Measurements from ENCODE around the gene KLHL29. TPM values are rescaled to one million over a fixed set of nuclear protein-coding genes. Genes with fewer than 3 reads are reported as not detected.

Gene KLHL29
- total RNA-seq, 1 donor from 2014 or later = 3.3 TPM

DNA sequence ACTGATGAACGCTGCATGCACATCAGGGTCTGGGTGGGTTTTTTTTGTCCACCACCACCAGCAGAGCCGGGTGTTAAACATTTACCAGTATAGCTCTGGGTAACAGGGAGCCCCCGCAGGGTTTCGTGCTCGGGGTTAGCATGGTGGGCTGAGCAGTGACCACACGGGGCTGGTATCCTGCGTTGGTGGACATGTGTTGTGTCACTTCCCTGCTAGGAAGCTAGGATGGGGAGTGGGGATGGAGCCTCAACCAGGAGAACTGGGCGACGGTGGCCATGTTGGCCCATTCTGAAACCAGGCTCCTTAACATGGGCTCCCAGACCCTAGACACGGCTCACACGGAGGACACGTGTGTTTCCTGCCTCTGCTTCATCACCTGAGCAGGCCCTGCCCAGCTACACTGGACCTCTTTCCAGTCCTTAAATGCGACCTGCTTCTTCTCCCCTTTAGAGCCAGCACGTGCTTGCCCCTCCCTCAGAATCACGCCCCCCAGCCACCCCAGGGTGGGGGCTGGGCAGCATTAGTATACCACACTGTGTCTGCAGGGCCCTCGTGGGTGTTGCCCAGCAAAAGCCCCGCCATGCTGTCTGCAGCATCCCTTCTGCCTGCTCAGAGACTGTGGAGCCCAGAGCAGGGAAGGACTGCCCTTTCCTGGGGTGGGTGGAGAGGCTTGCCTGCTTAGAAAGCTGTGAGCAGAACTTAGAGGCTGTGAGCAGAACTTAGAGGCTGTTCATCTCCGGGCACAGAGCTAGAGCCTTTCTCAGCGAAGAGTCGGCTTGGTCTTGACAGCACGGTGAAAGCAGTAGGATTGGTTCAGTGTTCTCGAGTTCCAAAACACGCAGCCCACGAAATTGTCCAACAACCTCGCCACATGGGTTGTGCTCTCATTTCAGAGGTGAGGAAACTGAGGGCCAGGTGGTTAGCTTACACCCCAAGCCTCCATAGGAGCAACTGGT is 142.1 kb downstream of the KLHL29 start:
- Mint-ChIP-seq H3K36me3 (ENCODE audit: low read depth) (no peaks in the 10 kb centered on the region), H3K4me1 (ENCODE audit: low read depth) (peaks cover 14% of the 10 kb centered on the region), H3K9me3 (no peaks in the 10 kb centered on the region), H3K4me3 (no peak overlapping the region), H3K27me3 (ENCODE audit: insufficient read depth) (peaks cover 13% of the 10 kb centered on the region), H3K27ac (no peak overlapping the region)
- intact Hi-C loops (cut with micrococcal nuclease) = no loop called here
- no peak for DNase-seq (ENCODE audit: low spot score)

DNA sequence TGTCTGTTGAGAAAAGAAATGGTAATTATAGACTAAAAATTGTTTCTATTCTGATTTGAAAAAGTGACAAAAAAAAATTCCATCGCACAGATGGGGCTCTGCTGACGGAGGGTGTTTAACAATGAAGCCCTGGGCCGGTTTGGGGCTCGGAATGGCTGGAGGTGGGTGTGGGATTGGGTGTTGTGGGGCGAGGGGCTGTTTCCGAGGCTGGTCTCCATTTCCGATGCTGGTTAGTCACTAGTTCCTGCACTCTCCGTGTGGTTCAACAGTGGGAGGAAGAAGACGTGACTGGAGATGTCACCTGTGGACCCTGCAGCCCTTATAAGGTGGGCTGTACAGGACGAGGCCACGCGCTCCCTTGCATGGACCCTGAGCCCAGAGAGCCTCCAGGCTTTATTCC is 143.2 kb downstream of the KLHL29 start:
- Mint-ChIP-seq H3K4me1 (ENCODE audit: low read depth) (peaks cover 25% of the 10 kb centered on the region), H3K4me3 (no peak overlapping the region), H3K27me3 (ENCODE audit: insufficient read depth) (peaks cover 12% of the 10 kb centered on the region), H3K9me3 (no peaks in the 10 kb centered on the region), H3K27ac (no peak overlapping the region), H3K36me3 (ENCODE audit: low read depth) (no peaks in the 10 kb centered on the region)
- DNase-seq (ENCODE audit: low spot score) = no peak
- intact Hi-C loops (cut with micrococcal nuclease) = no loop called here

DNA sequence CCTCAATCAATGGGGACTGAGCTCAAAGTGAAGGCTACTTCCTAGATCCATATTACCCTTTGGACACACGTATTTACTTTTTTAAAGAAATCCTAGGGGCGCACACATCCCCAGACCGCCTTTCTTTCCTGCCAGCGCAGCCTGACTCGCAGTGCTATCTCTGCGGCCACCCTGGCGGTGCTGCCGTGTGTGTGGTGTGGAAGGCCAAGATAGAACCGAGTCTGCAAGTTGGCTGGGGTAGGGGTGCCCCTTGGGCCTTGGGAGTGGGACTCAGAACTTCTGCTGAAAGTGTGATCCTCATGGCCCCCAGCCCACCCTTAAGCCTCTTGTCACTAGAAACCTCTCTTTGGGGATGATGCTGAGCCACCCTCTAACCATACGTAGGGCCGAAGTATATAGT is 143.7 kb downstream of the KLHL29 start:
- DNase-seq (ENCODE audit: low spot score) = no peak
- no peaks in the 10 kb centered on the region for H3K36me3 Mint-ChIP-seq (ENCODE audit: low read depth)
- intact Hi-C loops (cut with micrococcal nuclease) = no loop called here

DNA sequence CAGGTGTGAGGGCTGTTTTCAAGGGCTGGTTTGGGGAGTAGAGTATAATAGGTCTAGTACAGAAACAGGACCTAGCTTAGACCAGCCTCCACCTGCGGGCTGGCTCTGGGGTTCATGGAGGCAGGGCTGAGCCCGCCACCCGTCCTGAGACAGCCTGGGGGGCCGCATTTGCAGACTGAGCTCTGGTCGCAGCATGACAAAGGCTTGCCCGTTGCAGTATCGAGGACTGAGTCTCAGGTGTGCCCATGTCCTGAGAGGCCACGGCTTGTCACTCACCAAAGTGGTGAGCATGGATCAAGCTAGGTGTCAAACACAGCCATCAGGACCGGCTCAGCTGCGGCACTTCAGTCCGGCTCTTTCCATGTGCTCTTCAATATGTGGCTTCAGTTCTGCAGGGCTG is 144.7 kb downstream of the KLHL29 start:
- intact Hi-C loops (cut with micrococcal nuclease) = loop anchor here (5.0 kb wide), 1 partner anchor 147 kb away; no protein-coding TSS in a partner anchor
- DNase-seq (ENCODE audit: low spot score) = no peak
- Mint-ChIP-seq H3K9me3 (no peaks in the 10 kb centered on the region), H3K36me3 (ENCODE audit: low read depth) (no peaks in the 10 kb centered on the region), H3K4me3 (no peak overlapping the region), H3K4me1 (ENCODE audit: low read depth) (peaks cover 32% of the 10 kb centered on the region), H3K27me3 (ENCODE audit: insufficient read depth) (peaks cover 8% of the 10 kb centered on the region), H3K27ac (no peak overlapping the region)

More for the DNA sequence above, 143.7 kb downstream of the KLHL29 start:
- peaks cover 28% of the 10 kb centered on the region for H3K4me1 Mint-ChIP-seq (ENCODE audit: low read depth)
- H3K9me3 Mint-ChIP-seq = no peaks in the 10 kb centered on the region
- H3K4me3 Mint-ChIP-seq = no peak overlapping the region
- peaks cover 8% of the 10 kb centered on the region for H3K27me3 Mint-ChIP-seq (ENCODE audit: insufficient read depth)
- H3K27ac Mint-ChIP-seq = no peak overlapping the region

DNA sequence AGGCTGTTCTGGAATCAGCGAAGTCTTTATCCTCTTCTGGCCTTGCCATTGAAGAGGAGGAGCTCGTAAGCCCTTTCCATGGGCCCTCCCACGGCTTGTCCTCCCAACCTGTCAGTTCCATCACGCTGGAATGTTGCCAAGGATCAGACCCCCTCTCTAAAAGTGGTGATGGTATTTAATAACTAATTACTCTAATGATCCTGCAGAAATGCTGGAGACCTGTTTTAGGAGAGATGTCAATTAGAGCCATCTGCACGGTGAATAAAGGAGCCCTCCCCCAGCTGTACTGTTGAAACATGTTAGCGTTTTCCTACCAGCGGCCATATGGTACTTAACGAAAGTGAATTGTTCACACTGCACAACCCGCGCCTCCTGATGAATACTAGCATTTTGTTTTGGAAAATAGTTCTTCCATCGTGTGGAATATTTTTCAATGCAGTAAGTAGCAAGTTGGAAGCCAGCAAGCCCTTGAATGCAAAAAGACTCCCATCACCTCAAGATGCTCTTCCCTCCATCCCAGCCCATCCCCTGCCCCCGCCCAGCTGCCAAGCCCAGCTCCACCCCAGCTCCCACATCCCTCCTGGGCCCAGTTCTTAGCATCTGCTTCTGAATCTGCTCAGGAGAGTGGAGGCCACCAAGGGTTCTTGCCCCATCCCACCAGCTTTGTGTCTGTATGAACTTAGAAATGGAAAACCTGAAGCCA is 145.4 kb downstream of the KLHL29 start:
- DNase-seq (ENCODE audit: low spot score) = no peak
- Mint-ChIP-seq H3K36me3 (ENCODE audit: low read depth) (no peaks in the 10 kb centered on the region), H3K9me3 (no peaks in the 10 kb centered on the region), H3K4me1 (ENCODE audit: low read depth) (peaks cover 34% of the 10 kb centered on the region), H3K27ac (no peak overlapping the region), H3K27me3 (ENCODE audit: insufficient read depth) (peaks cover 6% of the 10 kb centered on the region), H3K4me3 (no peak overlapping the region)
- intact Hi-C loops (cut with micrococcal nuclease) = loop anchor here (5.0 kb wide), 1 partner anchor 148 kb away; no protein-coding TSS in a partner anchor

DNA sequence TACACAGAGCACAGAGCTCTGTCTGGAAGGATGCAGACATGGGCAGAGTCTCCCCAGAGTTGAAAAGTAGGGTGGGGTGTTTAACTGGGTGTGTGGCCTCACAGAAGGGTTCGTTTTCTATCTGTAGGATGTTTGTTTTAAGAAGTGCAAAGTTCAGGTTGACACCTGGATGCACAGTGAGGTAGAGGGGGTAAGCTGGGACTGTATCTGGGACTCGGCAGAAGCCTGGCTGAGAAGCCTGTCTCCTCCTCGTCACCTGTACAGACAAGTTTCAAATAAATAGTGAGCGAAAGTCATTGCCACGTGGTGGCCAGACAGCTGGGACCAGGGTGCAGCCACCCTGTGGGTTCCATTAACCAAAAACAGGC is 145.9 kb downstream of the KLHL29 start:
- no peaks in the 10 kb centered on the region for H3K36me3 Mint-ChIP-seq (ENCODE audit: low read depth)
- DNase-seq (ENCODE audit: low spot score) = no peak
- H3K4me3 Mint-ChIP-seq = no peak overlapping the region
- intact Hi-C loops (cut with micrococcal nuclease) = loop anchor here (5.0 kb wide), 1 partner anchor 149 kb away; no protein-coding TSS in a partner anchor
- H3K27me3 Mint-ChIP-seq (ENCODE audit: insufficient read depth) = peaks cover 6% of the 10 kb centered on the region
- H3K27ac Mint-ChIP-seq = no peak overlapping the region
- H3K4me1 Mint-ChIP-seq (ENCODE audit: low read depth) = peaks cover 36% of the 10 kb centered on the region
- no peaks in the 10 kb centered on the region for H3K9me3 Mint-ChIP-seq

DNA sequence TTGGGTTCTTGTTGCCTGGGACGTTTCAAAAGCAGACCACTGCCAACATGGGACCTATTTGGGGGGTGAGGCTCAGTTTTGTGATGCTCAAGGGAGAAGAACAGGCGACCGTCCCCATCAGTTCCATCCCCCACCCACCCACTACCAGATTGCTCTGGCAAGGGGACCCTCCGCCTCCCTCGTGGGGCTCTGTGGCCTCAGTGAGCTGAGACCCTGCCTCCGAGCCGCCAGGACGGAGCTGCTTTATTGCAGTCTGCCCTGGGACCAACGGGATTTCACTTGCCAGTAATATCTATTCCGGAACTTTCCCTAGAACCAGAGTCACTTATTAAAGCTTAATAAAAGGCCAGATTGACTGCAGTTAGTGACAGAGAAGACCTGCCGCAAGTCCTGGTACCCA is 146.3 kb downstream of the KLHL29 start:
- Mint-ChIP-seq H3K27ac (no peak overlapping the region), H3K36me3 (ENCODE audit: low read depth) (no peaks in the 10 kb centered on the region), H3K27me3 (ENCODE audit: insufficient read depth) (peaks cover 6% of the 10 kb centered on the region), H3K4me3 (no peak overlapping the region), H3K9me3 (no peaks in the 10 kb centered on the region), H3K4me1 (ENCODE audit: low read depth) (peaks cover 32% of the 10 kb centered on the region)
- intact Hi-C loops (cut with micrococcal nuclease) = loop anchor here (5.0 kb wide), 1 partner anchor 149 kb away; no protein-coding TSS in a partner anchor
- no peak for DNase-seq (ENCODE audit: low spot score)

DNA sequence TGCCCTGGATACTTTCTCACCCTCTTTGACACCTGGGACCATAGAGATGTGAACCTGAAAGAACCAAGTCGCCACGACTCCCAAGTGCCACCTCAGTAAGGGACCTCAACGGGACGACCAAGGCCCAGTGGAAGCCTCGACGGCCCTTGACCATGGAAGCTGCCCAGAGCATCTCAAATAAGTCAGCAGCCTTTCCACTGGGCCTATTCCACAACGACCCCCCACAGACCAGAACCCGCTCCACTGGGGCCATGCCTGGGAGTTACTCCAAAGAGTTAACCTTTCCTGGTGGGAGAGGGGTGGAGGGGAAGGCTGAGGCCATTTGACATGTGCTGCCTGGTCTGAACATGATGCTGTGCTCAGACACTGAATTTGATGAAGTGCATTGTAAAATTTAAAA is 146.9 kb downstream of the KLHL29 start:
- DNase-seq (ENCODE audit: low spot score) = no peak
- no peaks in the 10 kb centered on the region for H3K9me3 Mint-ChIP-seq
- intact Hi-C loops (cut with micrococcal nuclease) = loop anchor here (2.0 to 5.0 kb wide), 2 partner anchors 43 to 150 kb away; no protein-coding TSS in a partner anchor
- H3K27me3 Mint-ChIP-seq (ENCODE audit: insufficient read depth) = peaks cover 6% of the 10 kb centered on the region
- peaks cover 1% of the 10 kb centered on the region for H3K36me3 Mint-ChIP-seq (ENCODE audit: low read depth)
- H3K4me3 Mint-ChIP-seq = no peak overlapping the region
- H3K27ac Mint-ChIP-seq = no peak overlapping the region
- peaks cover 32% of the 10 kb centered on the region for H3K4me1 Mint-ChIP-seq (ENCODE audit: low read depth)

DNA sequence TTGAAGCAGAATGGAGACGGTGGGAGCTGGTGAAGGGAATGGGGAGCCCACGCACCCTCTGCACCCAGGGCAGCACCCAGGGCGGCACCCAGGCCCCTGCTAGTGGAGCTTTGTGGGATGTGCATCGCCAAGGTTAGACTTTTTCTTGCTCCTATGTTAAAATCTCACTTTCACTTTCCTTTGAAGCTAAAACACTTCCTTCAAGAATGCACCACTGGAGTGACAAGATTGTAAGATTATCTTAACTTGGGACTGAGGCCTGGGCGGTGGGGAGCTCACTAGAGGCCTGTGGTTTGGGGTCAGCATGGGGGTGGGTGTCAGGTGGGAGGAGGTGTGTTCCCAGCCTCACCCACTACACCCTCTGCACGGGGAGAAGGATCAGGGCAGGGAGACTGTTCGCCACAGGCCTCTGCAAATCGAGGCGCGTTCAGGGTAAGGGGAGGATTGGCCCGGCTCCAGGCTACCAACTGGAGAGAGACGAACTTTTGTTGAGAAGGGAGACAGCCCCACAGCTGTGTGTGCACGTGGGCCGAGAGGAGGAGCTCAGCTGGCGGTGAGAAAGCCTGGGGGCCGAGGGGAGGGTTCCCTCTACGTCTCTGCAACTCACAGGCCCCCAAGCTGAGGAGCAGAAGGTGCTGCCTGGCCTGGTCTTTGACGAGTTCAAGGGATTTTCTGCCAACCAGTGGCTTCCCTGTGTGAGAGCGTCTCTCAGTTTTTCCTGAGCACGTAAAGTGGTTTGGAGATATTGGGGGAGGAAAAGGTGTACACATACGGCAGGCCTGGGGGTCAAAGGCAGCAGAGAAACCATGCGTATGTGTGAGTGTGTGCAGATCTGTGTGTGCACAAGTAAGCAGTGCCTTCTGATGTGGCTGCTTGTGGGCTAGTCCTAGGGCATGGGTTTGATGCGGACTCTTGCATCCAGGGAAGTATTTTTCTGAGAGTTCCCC is 147.7 kb downstream of the KLHL29 start:
- peaks cover 32% of the 10 kb centered on the region for H3K4me1 Mint-ChIP-seq (ENCODE audit: low read depth)

DNA sequence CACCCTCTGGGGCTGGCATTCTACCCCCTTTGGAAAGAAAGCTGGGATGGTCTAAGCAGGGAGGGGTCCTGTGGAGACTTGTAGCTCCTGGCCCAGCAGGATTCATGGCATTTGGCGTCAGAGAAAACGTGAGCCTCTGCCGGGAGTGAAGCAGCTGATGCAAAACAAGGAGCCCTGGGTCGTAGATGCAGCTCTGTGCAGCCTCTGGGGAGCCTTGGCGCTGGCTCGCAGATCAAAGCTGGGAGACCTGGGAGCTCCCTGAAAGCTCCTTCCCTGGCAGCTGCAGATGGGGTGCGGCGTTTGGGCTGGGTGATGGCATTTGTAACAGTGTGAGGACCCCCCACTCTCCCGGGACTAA is 148.3 kb downstream of the KLHL29 start:
- intact Hi-C loops (cut with micrococcal nuclease) = loop anchor here (2.0 to 5.0 kb wide), 2 partner anchors 45 to 151 kb away; no protein-coding TSS in a partner anchor
- peaks cover 6% of the 10 kb centered on the region for H3K27me3 Mint-ChIP-seq (ENCODE audit: insufficient read depth)
- peaks cover 2% of the 10 kb centered on the region for H3K36me3 Mint-ChIP-seq (ENCODE audit: low read depth)
- peaks cover 32% of the 10 kb centered on the region for H3K4me1 Mint-ChIP-seq (ENCODE audit: low read depth)
- peak overlapping the region; percentile 74 for H3K4me3 Mint-ChIP-seq
- no peak overlapping the region for H3K27ac Mint-ChIP-seq
- H3K9me3 Mint-ChIP-seq = no peaks in the 10 kb centered on the region
- DNase-seq (ENCODE audit: low spot score) = no peak

More for the DNA sequence above, 147.7 kb downstream of the KLHL29 start:
- intact Hi-C loops (cut with micrococcal nuclease) = loop anchor here (2.0 to 5.0 kb wide), 2 partner anchors 44 to 150 kb away; no protein-coding TSS in a partner anchor
- no peaks in the 10 kb centered on the region for H3K9me3 Mint-ChIP-seq
- H3K27me3 Mint-ChIP-seq (ENCODE audit: insufficient read depth) = peaks cover 6% of the 10 kb centered on the region
- peaks cover 2% of the 10 kb centered on the region for H3K36me3 Mint-ChIP-seq (ENCODE audit: low read depth)
- peak overlapping the region; percentile 74 for H3K4me3 Mint-ChIP-seq
- DNase-seq (ENCODE audit: low spot score) = peak; percentile 21
- H3K27ac Mint-ChIP-seq = peak overlapping the region; percentile 89

DNA sequence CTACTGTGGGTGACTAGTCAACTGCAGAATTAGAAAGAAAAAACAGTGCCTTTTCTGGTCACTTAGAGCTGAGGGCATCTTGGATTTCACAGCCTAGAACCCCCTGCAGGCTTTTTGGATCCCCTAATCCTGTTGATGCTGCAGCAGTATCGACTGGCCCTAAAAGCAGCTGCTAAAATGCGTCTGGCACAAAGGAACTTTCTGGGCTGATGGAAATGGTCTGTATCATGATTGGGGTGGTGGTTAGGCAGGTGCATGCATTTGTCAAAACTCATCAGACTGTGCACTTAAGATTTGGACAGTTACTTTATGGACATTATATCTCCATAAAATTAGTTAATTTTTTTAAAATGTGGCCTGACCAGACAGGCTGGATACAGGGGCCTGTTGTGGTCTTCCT is 149.8 kb downstream of the KLHL29 start:
- DNase-seq (ENCODE audit: low spot score) = no peak
- no peaks in the 10 kb centered on the region for H3K9me3 Mint-ChIP-seq
- intact Hi-C loops (cut with micrococcal nuclease) = loop anchor here (5.0 kb wide), 1 partner anchor 152 kb away; no protein-coding TSS in a partner anchor
- no peak overlapping the region for H3K4me3 Mint-ChIP-seq
- peaks cover 2% of the 10 kb centered on the region for H3K36me3 Mint-ChIP-seq (ENCODE audit: low read depth)
- peaks cover 6% of the 10 kb centered on the region for H3K27me3 Mint-ChIP-seq (ENCODE audit: insufficient read depth)
- no peak overlapping the region for H3K27ac Mint-ChIP-seq
- H3K4me1 Mint-ChIP-seq (ENCODE audit: low read depth) = peaks cover 32% of the 10 kb centered on the region

DNA sequence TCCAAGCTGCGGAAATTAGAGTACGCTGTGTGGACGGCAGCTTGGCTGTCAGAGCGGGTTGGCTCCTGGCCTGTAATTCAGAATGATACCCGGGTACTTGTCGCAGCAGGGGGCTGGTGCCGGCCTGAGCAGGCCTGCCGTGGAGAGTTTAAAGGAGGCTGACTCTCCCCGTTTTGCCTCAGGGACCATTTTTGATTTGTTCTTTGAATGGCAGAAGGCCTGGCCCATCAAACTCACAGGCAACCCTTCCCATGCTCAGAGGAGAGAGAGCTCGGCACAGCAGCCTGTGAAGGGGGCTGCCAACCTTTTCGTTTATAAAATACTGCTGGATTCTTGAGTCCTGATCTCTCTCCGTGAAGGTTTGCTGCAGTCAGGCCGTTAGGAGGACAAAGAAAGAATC is 151.3 kb downstream of the KLHL29 start:
- H3K36me3 Mint-ChIP-seq (ENCODE audit: low read depth) = peaks cover 2% of the 10 kb centered on the region
- H3K27me3 Mint-ChIP-seq (ENCODE audit: insufficient read depth) = no peaks in the 10 kb centered on the region
- H3K9me3 Mint-ChIP-seq = no peaks in the 10 kb centered on the region
- DNase-seq (ENCODE audit: low spot score) = no peak
- H3K4me3 Mint-ChIP-seq = no peak overlapping the region
- no peak overlapping the region for H3K27ac Mint-ChIP-seq
- H3K4me1 Mint-ChIP-seq (ENCODE audit: low read depth) = peaks cover 32% of the 10 kb centered on the region
- intact Hi-C loops (cut with micrococcal nuclease) = no loop called here
